ENCODE results near the gene APBA3. TPM values are rescaled to one million over a fixed set of nuclear protein-coding genes. Genes with fewer than 3 reads are reported as not detected.

The APBA3 gene
- total RNA-seq, 2 donors from 2014 or later: 49.3 to 75.0 TPM

DNA sequence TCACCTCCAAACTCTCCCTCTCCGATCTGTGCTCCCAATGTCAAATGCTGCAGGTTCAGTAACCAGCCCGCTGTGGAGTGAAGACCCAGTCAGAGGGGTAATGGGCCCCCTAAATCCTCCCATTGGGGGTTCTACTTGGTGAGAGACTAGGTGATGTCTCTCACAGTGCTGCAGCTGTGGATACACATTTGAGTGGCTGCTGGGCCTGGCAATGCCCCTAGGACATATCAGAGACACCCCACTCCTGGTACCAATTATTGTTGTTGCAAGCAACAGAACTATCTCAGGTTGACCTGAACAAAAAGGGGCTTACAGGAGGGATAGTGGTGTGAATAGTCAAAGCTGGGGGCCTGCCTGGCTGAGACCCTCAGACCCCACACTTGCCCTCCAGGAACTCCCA lies 20.1 kb upstream of the APBA3 start:
- Mint-ChIP-seq H3K27ac (no peak overlapping the region), H3K36me3 (ENCODE audit: low read depth) (peaks cover 14% of the 10 kb centered on the region), H3K9me3 (peaks cover 7% of the 10 kb centered on the region), H3K4me1 (peaks cover 4% of the 10 kb centered on the region), H3K4me3 (no peak overlapping the region), H3K27me3 (peaks cover 3% of the 10 kb centered on the region)
- no peak for ATAC-seq (replicated peaks)

DNA sequence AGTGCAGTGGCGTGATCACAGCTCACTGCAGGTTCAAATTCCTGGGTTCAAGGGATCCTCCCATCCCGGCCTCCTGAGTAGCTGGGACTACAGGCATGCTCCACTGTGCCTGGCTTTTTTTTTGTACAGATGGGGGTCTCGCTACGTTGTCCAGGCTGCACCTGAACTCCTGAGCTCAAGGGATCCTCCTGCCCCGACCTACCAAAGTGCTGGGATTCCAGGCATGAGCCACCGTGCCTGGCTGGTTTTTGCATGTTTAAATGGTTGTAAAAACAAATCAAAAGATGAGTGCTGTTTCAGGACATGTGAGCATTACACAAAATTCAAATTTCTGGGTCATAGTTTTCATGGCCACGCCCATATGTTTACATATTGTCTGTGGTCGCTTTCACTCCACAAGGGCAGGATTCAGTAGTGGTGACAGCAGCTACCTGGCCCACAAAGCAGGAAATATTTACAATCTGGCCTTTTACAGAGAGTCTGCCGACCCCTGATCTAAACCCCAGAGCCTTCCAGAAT lies 19.4 kb upstream of the APBA3 start:
- peaks cover 14% of the 10 kb centered on the region for H3K36me3 Mint-ChIP-seq (ENCODE audit: low read depth)
- H3K27ac Mint-ChIP-seq: no peak overlapping the region
- peaks cover 7% of the 10 kb centered on the region for H3K9me3 Mint-ChIP-seq
- H3K4me3 Mint-ChIP-seq: no peak overlapping the region
- ATAC-seq (replicated peaks): no peak
- peaks cover 4% of the 10 kb centered on the region for H3K4me1 Mint-ChIP-seq
- H3K27me3 Mint-ChIP-seq: peaks cover 3% of the 10 kb centered on the region

DNA sequence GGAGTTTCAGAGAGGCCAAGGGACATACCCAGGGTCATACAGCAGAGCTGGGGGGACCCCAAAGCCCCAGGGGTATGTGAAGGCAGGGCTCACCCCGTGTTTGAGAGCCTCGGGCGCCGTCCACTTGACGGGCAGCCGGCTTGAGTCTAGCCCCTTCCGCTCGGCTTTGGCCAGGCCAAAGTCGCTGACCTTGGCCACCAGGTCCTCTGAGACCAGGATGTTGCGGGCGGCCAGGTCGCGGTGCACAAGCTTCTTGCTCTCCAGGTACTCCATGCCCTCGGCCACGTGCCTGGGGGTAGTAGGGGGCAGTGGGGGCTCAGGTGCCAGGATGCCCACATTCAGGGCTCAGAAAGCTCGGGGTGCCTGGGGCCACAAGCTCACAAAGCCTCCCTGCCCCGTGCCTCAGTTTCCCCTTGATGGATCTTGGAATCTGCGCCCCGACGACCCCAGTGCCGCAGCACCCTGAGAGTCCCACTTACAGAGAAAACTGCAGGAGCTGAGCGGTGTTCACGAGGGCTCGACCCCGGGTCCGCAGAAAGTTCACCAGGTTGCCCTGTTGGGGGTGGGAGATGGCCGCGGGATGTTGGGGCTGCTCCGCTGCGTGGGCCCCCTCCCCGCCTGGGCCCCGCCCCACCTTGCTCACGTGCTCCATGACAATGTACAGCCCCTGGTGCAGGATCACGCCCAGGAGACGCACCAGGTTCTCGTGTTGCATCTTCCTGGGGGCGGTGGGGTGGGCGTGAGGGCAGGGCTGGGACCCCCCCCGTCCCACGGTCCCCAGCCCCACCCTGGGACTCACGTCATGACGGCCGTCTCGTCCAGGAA lies 17.6 kb upstream of the APBA3 start:
- ATAC-seq (replicated peaks): no peak
- Mint-ChIP-seq H3K4me3 (no peak overlapping the region), H3K27me3 (no peaks in the 10 kb centered on the region)

GRCh38 chr19:3778104-3778867 lies 16.8 kb upstream of the APBA3 start:
- H3K27ac Mint-ChIP-seq: no peak overlapping the region
- H3K4me3 Mint-ChIP-seq: no peak overlapping the region
- ATAC-seq (replicated peaks): no peak
- H3K4me1 Mint-ChIP-seq: no peaks in the 10 kb centered on the region
- H3K36me3 Mint-ChIP-seq (ENCODE audit: low read depth): peaks cover 14% of the 10 kb centered on the region
- peaks cover 7% of the 10 kb centered on the region for H3K9me3 Mint-ChIP-seq
- H3K27me3 Mint-ChIP-seq: no peaks in the 10 kb centered on the region

More for the DNA sequence above, 17.6 kb upstream of the APBA3 start:
- H3K9me3 Mint-ChIP-seq: peaks cover 7% of the 10 kb centered on the region
- peaks cover 14% of the 10 kb centered on the region for H3K36me3 Mint-ChIP-seq (ENCODE audit: low read depth)
- no peaks in the 10 kb centered on the region for H3K4me1 Mint-ChIP-seq
- H3K27ac Mint-ChIP-seq: no peak overlapping the region

DNA sequence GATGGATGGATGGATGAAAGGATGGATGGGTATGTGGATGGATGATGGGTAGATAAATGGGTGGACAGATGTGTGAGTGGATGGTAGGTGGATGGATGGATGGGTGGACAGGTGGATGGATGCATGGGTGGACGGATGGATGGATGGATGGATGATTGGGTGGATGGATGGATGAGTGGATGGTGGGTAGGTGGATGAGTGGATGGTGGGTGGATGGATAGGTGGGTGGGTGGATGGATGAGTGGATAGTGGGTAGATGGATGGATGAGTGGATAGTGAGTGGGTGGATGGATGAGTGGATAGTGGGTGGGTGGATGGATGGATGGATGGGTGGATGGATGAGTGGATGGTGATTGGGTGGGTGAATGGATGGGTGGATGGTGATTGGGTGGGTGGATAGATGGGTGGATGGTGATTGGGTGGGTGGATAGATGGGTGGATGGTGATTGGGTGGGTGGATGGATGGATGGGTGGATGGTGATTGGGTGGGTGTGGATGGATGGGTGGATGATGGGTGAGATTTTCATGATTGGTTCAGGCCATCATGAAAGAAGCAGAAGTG lies 15.1 kb upstream of the APBA3 start:
- Mint-ChIP-seq H3K9me3 (peaks cover 2% of the 10 kb centered on the region), H3K27me3 (no peaks in the 10 kb centered on the region), H3K36me3 (ENCODE audit: low read depth) (no peaks in the 10 kb centered on the region), H3K4me3 (no peak overlapping the region), H3K27ac (no peak overlapping the region), H3K4me1 (no peaks in the 10 kb centered on the region)
- ATAC-seq (replicated peaks): no peak

- H3K4me1 Mint-ChIP-seq: no peaks in the 10 kb centered on the region
- H3K4me3 Mint-ChIP-seq: no peak overlapping the region
- no peaks in the 10 kb centered on the region for H3K36me3 Mint-ChIP-seq (ENCODE audit: low read depth)
- no peaks in the 10 kb centered on the region for H3K9me3 Mint-ChIP-seq
- H3K27me3 Mint-ChIP-seq: no peaks in the 10 kb centered on the region
- H3K27ac Mint-ChIP-seq: no peak overlapping the region
- no peak for ATAC-seq (replicated peaks)
Observed at GRCh38 chr19:3775831-3776230, 14.3 kb upstream of the APBA3 start.

DNA sequence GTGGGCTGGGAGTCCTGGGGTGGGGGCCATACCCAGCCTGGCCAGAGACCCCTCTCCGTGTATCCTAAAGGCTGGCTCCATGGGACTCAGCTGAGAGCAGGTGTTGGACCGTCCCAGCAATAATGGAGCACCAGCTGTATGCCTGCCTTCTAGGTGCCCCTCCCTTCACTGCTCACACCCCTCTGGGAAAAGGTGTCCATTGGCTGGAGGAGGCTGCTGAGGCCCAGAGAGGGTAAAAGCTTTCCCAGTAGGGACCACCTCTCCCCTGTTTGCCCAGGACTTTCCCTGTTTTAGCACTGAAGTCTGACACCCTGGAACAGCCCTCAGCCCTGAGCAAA lies 13.9 kb upstream of the APBA3 start:
- Mint-ChIP-seq H3K36me3 (ENCODE audit: low read depth) (no peaks in the 10 kb centered on the region), H3K27ac (no peak overlapping the region), H3K4me3 (no peak overlapping the region), H3K27me3 (no peaks in the 10 kb centered on the region), H3K4me1 (no peaks in the 10 kb centered on the region), H3K9me3 (no peaks in the 10 kb centered on the region)
- ATAC-seq (replicated peaks): no peak

DNA sequence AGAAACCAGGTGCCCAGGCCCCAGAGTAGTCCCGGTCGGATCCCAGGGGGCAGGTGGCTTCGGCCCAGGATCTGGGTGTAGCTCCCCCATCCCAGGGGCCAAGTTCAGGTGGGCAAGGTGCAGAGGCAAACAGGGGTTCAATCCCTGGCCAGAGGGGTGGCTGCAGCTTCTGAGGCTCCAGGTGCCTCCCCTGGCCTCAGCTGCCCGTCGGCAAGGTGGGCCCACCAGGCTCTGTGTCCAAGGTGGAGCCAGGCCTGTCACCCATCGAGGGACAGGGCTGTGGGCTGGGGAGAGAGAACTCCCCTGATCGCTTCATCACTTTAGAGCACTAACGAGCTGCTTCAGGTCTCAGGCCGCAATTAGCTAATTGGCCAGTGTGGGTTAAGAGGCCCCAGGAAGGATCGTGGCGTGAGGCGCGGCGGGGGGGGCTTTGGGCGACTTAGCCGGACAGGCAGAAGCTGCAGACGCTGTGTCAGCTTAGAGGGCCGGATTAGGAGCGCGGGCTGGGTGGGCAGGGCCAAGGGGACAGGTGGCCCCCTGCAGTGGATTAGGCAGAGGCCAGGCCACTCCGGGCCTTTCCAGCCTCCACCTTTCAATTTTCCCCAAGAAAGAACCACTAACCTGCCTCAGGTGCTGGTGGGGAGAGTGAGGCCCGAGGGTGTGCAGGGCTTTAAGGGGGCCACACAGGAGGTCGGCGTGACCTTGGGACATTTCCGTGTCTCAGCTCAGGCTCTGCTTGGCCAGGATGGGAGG lies 13.3 kb upstream of the APBA3 start:
- no peak for ATAC-seq (replicated peaks)

DNA sequence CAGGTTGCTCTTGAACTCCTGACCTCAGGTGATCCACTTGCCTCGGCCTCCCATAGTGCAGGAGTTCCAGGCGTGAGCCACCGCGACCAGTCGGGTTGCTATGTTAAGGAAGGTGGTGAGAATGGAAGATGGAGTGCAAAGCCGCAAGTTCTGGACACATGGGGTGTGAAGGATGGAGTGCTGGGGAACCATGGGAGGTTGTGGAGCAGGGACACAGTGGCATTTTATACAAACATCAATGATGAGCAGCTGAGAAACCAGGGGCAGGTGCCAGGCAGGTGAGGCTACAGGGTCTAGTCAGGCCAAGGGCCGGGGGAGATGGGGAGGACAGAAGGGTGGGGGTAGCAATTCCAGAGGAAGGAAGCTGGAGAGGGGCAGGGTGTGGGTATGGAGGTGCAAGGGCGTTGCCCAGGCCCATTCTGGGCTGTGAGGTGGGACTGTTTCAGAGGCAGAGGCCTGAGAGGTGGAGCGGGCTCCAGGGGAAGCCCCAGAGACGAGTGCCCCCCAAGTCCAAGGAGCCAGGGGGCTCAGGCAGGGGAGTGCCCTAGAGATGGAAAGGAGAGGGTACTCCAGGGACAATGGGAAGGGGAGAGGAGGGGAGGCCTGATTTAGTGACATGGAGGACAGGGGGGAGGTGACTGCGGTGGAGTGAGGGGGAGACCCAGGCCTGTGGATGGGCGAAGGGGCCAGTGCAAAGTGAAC lies 12.5 kb upstream of the APBA3 start:
- H3K4me1 Mint-ChIP-seq: no peaks in the 10 kb centered on the region
- no peaks in the 10 kb centered on the region for H3K27me3 Mint-ChIP-seq
- H3K4me3 Mint-ChIP-seq: no peak overlapping the region
- no peaks in the 10 kb centered on the region for H3K9me3 Mint-ChIP-seq
- H3K36me3 Mint-ChIP-seq (ENCODE audit: low read depth): no peaks in the 10 kb centered on the region
- ATAC-seq (replicated peaks): no peak
- H3K27ac Mint-ChIP-seq: peak overlapping the region; percentile 17

More for the DNA sequence above, 13.3 kb upstream of the APBA3 start:
- H3K27ac Mint-ChIP-seq: peak overlapping the region; percentile 17
- H3K9me3 Mint-ChIP-seq: no peaks in the 10 kb centered on the region
- H3K36me3 Mint-ChIP-seq (ENCODE audit: low read depth): no peaks in the 10 kb centered on the region
- no peaks in the 10 kb centered on the region for H3K27me3 Mint-ChIP-seq
- H3K4me1 Mint-ChIP-seq: no peaks in the 10 kb centered on the region
- no peak overlapping the region for H3K4me3 Mint-ChIP-seq

GRCh38 chr19:3771906-3772455 lies 10.5 kb upstream of the APBA3 start, which contains the start of gene RAX2:
Gene RAX2 (minus strand): TSS chr19:3772228. CDS start chr19:3771742, 486 bp downstream.
- H3K27me3 Mint-ChIP-seq: no peaks in the 10 kb centered on the region
- peaks cover under 1% of the 10 kb centered on the region for H3K36me3 Mint-ChIP-seq (ENCODE audit: low read depth)
- no peaks in the 10 kb centered on the region for H3K4me1 Mint-ChIP-seq
- ATAC-seq (replicated peaks): no peak
- H3K27ac Mint-ChIP-seq: no peak within 1 kb of the TSS
- no peaks in the 10 kb centered on the region for H3K9me3 Mint-ChIP-seq
- H3K4me3 Mint-ChIP-seq: no peak within 1 kb of the TSS

- no peak for ATAC-seq (replicated peaks)
- Mint-ChIP-seq H3K27ac (no peak overlapping the region), H3K27me3 (no peaks in the 10 kb centered on the region)
Observed at GRCh38 chr19:3771000-3771905, 9.8 kb upstream of the APBA3 start.

DNA sequence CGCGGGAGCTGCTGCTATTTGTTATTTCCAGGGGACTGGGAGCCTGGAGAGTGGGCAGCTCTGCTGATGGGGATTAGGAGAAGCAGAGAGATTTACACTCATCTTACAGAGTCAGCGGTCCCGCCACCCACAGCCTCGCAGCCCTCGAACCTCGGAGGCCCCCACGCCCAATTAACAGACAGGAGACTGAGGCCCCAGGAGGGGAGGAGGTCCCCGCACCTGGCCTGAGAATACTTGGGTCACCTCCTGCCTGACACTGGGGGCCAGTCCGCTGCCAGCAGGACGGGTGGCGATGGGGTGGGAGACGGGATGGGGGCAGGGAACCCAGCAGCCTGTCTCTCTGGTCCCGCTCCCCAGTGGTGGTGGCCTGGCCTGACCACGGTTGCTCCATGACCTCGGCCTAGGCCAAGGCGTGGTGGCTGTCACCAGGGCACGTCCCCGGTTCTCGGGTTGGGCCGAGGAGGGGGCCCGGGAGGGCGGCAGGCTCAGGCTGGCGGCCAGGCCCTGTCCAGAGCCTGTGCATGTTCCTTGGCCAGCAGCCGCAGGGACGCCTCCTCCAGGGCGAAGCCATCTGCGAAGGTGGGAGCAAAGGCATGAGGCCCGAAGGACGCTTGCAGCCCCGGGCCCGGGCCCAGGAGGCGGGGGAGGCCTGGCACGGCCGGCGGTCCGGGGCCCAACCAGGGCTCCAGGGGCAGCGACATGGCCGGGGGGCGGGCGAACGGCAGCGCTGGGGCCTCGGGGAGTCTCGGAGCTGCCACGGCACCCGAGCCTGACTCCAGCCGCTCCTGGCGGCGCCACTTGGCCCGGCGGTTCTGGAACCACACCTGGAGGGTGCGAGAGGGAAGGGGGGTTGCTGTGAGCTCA lies 8.9 kb upstream of the APBA3 start:
- H3K4me1 Mint-ChIP-seq: peaks cover 6% of the 10 kb centered on the region
- no peaks in the 10 kb centered on the region for H3K9me3 Mint-ChIP-seq
- H3K4me3 Mint-ChIP-seq: no peak overlapping the region
- ATAC-seq (replicated peaks): no peak
- H3K36me3 Mint-ChIP-seq (ENCODE audit: low read depth): peaks cover 11% of the 10 kb centered on the region
- no peaks in the 10 kb centered on the region for H3K27me3 Mint-ChIP-seq
- no peak overlapping the region for H3K27ac Mint-ChIP-seq

More at GRCh38 chr19:3771000-3771905, 9.8 kb upstream of the APBA3 start:
- H3K36me3 Mint-ChIP-seq (ENCODE audit: low read depth): peaks cover 8% of the 10 kb centered on the region
- peaks cover 5% of the 10 kb centered on the region for H3K4me1 Mint-ChIP-seq
- no peak overlapping the region for H3K4me3 Mint-ChIP-seq
- H3K9me3 Mint-ChIP-seq: no peaks in the 10 kb centered on the region

All from activated T-helper 17 cell treated with anti-CD3 and anti-CD28 coated beads, Interleukin-2, amount 50 U/mL, for 72 hours (primary cell).